A549 (cell line): ENCODE results near the gene RET. TPM values are rescaled to one million over a fixed set of nuclear protein-coding genes. Genes with fewer than 3 reads are reported as not detected.
A peak's percentile ranks its signal among the peaks of the same experiment; 100 is the strongest.

Experiments
- ATAC-seq, 2 experiments: fragments of 200-7000 bp in 1 of 2; fragments of >200 bp in 1 of 2; cut with Nextera tagmentation in 1 of 2; cut with Tn5 transposase in 1 of 2; 3 replicates each; pipeline versions ENCODE4 v1.8.0 to v1.9.1; 2018 to 2020; ENCODE audit warnings: mild to moderate bottlenecking in 1 of 2, moderate library complexity in 1 of 2
- CTCF ChIA-PET: fragments of 300-600 bp; sonication (Branson Sonifier 250); formaldehyde crosslinking; extraction: SDS; loops from one replicate; lab custom pipeline; 2021; ENCODE audit warnings: antibody characterized with exemption, inconsistent platforms; lab: Yijun Ruan, JAX
- POLR2A ChIA-PET: fragments of 350-600 bp; formaldehyde crosslinking; extraction: SDS; loops from one replicate; lab custom pipeline; 2021; ENCODE audit warnings: antibody characterized with exemption, inconsistent platforms; lab: Yijun Ruan, JAX
- DNase-seq, 2 experiments: peaks; one replicate each; pipeline versions ENCODE4 v3.0.0 to v3.0.0-alpha.2; 2011 to 2016; ENCODE audit warnings: low read depth in 1 of 2, low spot score in 1 of 2
- FAIRE-seq: peaks from 2 replicates; lab custom pipeline; 2011; peaks lifted over from hg19 to GRCh38; lab: Jason Lieb, UNC
- H3K27ac ChIP-seq, 2 experiments: fragments of >200 bp; sonication (Bioruptor Twin); formaldehyde crosslinking; 3 replicates each; pipeline ENCODE4 v1.5.1; 2016 to 2017
- H3K4me1 ChIP-seq: fragments of >200 bp; sonication (Bioruptor Twin); formaldehyde crosslinking; 3 replicates; pipeline ENCODE4 v1.6.1; 2016
- H3K4me2 ChIP-seq: fragments of >200 bp; sonication (Bioruptor Twin); formaldehyde crosslinking; 3 replicates; pipeline ENCODE4 v1.6.1; 2016
- H3K4me3 ChIP-seq: fragments of >200 bp; sonication (Bioruptor Twin); formaldehyde crosslinking; 3 replicates; pipeline ENCODE4 v1.5.1; 2016
- H3K9me3 ChIP-seq: fragments of >200 bp; sonication (Bioruptor Twin); formaldehyde crosslinking; 3 replicates; pipeline ENCODE4 v1.6.1; 2016
- CBX2 ChIP-seq: fragments of 200-600 bp; sonication (generic); IDR thresholded peaks from 2 replicates; pipeline ENCODE4 v1.6.1; 2016; ENCODE audit warnings: low read depth, mild to moderate bottlenecking, borderline replicate concordance
- ESRRA ChIP-seq: fragments of 150-350 bp; IDR thresholded peaks from 2 replicates; pipeline ENCODE4 v1.6.1; 2014; ENCODE audit warnings: mild to moderate bottlenecking, low read length, borderline replicate concordance
- FOSB ChIP-seq: fragments of 250-450 bp; sonication (Bioruptor Pico); IDR thresholded peaks from 2 replicates; pipeline ENCODE4 v1.5.0; 2020; ENCODE audit warnings: mild to moderate bottlenecking, moderate library complexity
- HOXB13 ChIP-seq: fragments of 250-450 bp; sonication (Bioruptor Pico); IDR thresholded peaks from 2 replicates; pipeline ENCODE4 v1.5.0; 2020; ENCODE audit warnings: low read depth, mild to moderate bottlenecking, moderate library complexity
- HOXB5 ChIP-seq: fragments of 250-450 bp; sonication (Bioruptor Pico); IDR thresholded peaks from 2 replicates; pipeline ENCODE4 v1.5.0; 2020; ENCODE audit warnings: mild to moderate bottlenecking, moderate library complexity
- JUN ChIP-seq, 2 experiments: fragments of >200 bp; sonication (Bioruptor Twin); formaldehyde crosslinking; IDR thresholded peaks; 2 replicates in 1 of 2; 3 replicates in 1 of 2; pipeline ENCODE4 v1.6.1; 2016 to 2017
- MYC ChIP-seq: IDR thresholded peaks from 2 replicates; pipeline ENCODE4 v1.6.1; 2012; ENCODE audit warnings: mild to moderate bottlenecking, inconsistent platforms, low read length, improper control_type of control experiment, borderline replicate concordance
- PHF8 ChIP-seq: fragments of 200-600 bp; sonication (generic); IDR thresholded peaks from 2 replicates; pipeline ENCODE4 v1.6.1; 2016; ENCODE audit warnings: low read depth, mild to moderate bottlenecking, antibody characterized with exemption, moderate library complexity, borderline replicate concordance
- POLR2A ChIP-seq: IDR thresholded peaks from 2 replicates; pipeline ENCODE4 v1.6.1; 2012; ENCODE audit warnings: mild to moderate bottlenecking, low read length
- RAD21 ChIP-seq, 2 experiments: fragments of >200 bp in 1 of 2; sonication (Bioruptor Twin) in 1 of 2; formaldehyde crosslinking in 1 of 2; IDR thresholded peaks in 1 of 2; conservative IDR thresholded peaks in 1 of 2; 2 replicates in 1 of 2; 3 replicates in 1 of 2; pipeline ENCODE4 v1.6.1; 2012 to 2018; ENCODE audit warnings: inconsistent platforms in 1 of 2
- SREBF2 ChIP-seq: fragments of 450-650 bp; IDR thresholded peaks from 2 replicates; pipeline ENCODE4 v1.6.1; 2014; ENCODE audit warnings: mild to moderate bottlenecking, moderate library complexity
- TP53 ChIP-seq: fragments of 250-450 bp; sonication (Bioruptor Pico); IDR thresholded peaks from 2 replicates; pipeline ENCODE4 v1.5.0; 2021; ENCODE audit warnings: mild to moderate bottlenecking, moderate library complexity
- WGBS: methylation state at CpG from one replicate; pipeline ENCODE4 v1.1.6; 2017; ENCODE audit errors: missing lambda C conversion rate; 5-methylcytosine and 5-hydroxymethylcytosine counted together
- polyA plus RNA-seq, 4 experiments: library from polyadenylated mRNA; depleted of rRNA in 3 of 4; stranded (reverse); fragments of >200 nt; fragmentation: RNase III in 1 of 4; extraction: RNeasy Plus Mini Kit Qiagen cat#74134 plus additional on column Dnase treatment in 1 of 4; gene quantifications; 2 replicates in 3 of 4; 3 replicates in 1 of 4; pipeline ENCODE4 v1.2.3, GENCODE V29; 2011 to 2017
- TF ChIP-seq, protein P1 (sequence below): fragments of >200 bp; sonication (Bioruptor Twin); formaldehyde crosslinking; IDR thresholded peaks from 3 replicates; pipeline ENCODE4 v1.5.1; 2016
- TF ChIP-seq, protein P2 (sequence below): fragments of 250-450 bp; sonication (Bioruptor Pico); IDR thresholded peaks from 2 replicates; pipeline ENCODE4 v1.5.0; 2020; ENCODE audit warnings: low read depth, mild to moderate bottlenecking, moderate library complexity
- TF ChIP-seq, protein P3 (sequence below): fragments of >200 bp; sonication (Bioruptor Twin); formaldehyde crosslinking; IDR thresholded peaks from 3 replicates; pipeline ENCODE4 v1.6.1; 2016
- TF ChIP-seq, protein P4 (sequence below): IDR thresholded peaks from 2 replicates; pipeline ENCODE4 v1.6.1; 2012; ENCODE audit warnings: low read depth, borderline replicate concordance
- TF ChIP-seq, protein P5 (sequence below): fragments of 200-600 bp; sonication (generic); IDR thresholded peaks from 2 replicates; pipeline ENCODE4 v1.6.1; 2016; ENCODE audit warnings: antibody characterized with exemption, mild to moderate bottlenecking, moderate library complexity
- TF ChIP-seq, protein P6 (sequence below): fragments of 250-450 bp; sonication (Bioruptor Pico); IDR thresholded peaks from 2 replicates; pipeline ENCODE4 v1.5.0; 2021; ENCODE audit warnings: mild to moderate bottlenecking, moderate library complexity, borderline replicate concordance
- TF ChIP-seq, protein P7 (sequence below): fragments of 150-350 bp; IDR thresholded peaks from 2 replicates; pipeline ENCODE4 v1.6.1; 2014; ENCODE audit warnings: low read depth, mild to moderate bottlenecking, low read length
- TF ChIP-seq, protein P8 (sequence below): IDR thresholded peaks from 2 replicates; pipeline ENCODE4 v1.6.1; 2012

Gene RET
- polyA plus RNA-seq, 2 of the 4 experiments (the other 2 are of a cell fraction) = 0.08 to 0.41 TPM

DNA sequence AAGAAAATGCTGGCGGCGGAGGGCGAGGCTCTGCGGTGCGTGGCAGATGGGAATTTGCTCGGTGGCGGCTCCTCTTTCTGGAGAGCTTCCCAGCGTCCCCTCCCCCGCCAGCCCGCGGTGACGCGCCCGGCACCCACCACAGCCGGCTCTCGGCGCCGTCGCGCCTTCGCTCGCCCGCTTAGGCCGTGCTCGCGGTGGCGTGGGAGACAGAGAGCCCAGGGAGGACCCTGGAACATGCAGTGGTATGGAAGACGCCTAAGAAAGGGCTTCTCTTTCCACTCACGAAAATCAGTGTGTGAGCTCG lies 60.8 kb downstream of the RET start:
- POLR2A ChIA-PET = interaction anchor here (0.6 to 1.3 kb wide), 3 partner anchors 8 to 355 kb away, joined by 3 to 7 read pairs (median 4); partner anchors contain the start of gene BMS1
- H3K4me3 ChIP-seq = peak overlapping the region; percentile 70
- FAIRE-seq = no peak
- H3K27ac ChIP-seq = peak overlapping the region; percentile 85 to 95
- CTCF ChIA-PET = interaction anchor here (1.0 kb wide), 1 partner anchor 43 kb away, joined by 3 read pairs; no protein-coding TSS in a partner anchor
- no peaks in the 10 kb centered on the region for H3K9me3 ChIP-seq
- ATAC-seq = peak; percentile 45 to 69
- TF ChIP-seq HOXB13 (no peak), SREBF2 (no peak)
- TF ChIP-seq, protein P1, sequence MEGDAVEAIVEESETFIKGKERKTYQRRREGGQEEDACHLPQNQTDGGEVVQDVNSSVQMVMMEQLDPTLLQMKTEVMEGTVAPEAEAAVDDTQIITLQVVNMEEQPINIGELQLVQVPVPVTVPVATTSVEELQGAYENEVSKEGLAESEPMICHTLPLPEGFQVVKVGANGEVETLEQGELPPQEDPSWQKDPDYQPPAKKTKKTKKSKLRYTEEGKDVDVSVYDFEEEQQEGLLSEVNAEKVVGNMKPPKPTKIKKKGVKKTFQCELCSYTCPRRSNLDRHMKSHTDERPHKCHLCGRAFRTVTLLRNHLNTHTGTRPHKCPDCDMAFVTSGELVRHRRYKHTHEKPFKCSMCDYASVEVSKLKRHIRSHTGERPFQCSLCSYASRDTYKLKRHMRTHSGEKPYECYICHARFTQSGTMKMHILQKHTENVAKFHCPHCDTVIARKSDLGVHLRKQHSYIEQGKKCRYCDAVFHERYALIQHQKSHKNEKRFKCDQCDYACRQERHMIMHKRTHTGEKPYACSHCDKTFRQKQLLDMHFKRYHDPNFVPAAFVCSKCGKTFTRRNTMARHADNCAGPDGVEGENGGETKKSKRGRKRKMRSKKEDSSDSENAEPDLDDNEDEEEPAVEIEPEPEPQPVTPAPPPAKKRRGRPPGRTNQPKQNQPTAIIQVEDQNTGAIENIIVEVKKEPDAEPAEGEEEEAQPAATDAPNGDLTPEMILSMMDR = 0 out of 3 replicates have a peak, but pooled peaks have one; percentile 10
- TF ChIP-seq, protein P2, sequence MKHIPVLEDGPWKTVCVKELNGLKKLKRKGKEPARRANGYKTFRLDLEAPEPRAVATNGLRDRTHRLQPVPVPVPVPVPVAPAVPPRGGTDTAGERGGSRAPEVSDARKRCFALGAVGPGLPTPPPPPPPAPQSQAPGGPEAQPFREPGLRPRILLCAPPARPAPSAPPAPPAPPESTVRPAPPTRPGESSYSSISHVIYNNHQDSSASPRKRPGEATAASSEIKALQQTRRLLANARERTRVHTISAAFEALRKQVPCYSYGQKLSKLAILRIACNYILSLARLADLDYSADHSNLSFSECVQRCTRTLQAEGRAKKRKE (CRISPR knock-in tag) = no peak
- peak; percentile 31 to 32 for DNase-seq
- peaks cover 28% of the 10 kb centered on the region for H3K4me1 ChIP-seq
- peak overlapping the region; percentile 87 for H3K4me2 ChIP-seq
- WGBS = 3% methylated on average over 30 of the region's 30 CpGs

DNA sequence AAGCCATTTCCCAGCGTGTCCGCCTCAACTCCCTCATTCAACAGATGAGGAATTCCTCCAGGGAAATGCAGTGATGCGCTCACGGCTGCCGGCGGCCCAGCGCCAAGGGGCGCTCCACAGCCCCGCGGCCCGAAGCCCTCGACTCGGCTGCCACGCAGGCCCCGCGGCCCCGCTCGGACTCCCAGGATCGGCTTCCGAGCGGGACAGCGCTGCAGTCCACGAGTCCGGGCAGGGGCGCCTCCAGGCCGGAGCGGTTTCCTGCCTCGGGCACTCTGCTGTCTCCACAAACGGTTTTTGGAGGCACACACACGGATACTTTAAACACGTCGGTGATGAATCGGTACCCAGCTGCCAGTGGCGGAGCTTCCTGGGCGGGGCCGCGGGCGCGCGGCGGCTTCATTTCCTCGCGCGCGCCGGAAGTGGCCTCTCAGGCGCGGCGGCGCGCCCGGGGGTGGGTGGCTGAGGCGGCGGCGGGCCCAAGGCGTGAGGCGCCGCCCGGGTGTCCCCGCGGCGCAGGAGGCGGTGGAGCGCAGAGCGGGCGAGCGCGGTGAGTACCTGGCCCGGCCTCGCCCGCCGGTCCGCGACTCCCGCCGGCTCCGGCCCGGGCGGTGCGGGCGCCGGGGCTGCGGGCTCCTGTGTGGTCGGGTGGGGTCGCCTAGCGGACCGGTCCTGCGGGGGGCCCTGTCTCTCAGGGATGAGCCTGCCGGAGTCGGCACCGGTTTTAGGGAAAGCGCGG lies 61.3 kb downstream of the RET start, which contains the start of gene CSGALNACT2:
Gene CSGALNACT2, plus strand, starts transcription at position 425 of the 736 bp plus-strand sequence. CDS start 16,705 bp downstream, outside the sequence.
- H3K27ac ChIP-seq = peak within 1 kb of the TSS; percentile 85 to 95
- peaks cover 28% of the 10 kb centered on the region for H3K4me1 ChIP-seq
- peak within 1 kb of the TSS; percentile 87 for H3K4me2 ChIP-seq
- POLR2A ChIA-PET = interaction anchor here (0.6 to 1.3 kb wide), 3 partner anchors 9 to 356 kb away, joined by 3 to 7 read pairs (median 4); partner anchors contain the start of gene BMS1
- H3K9me3 ChIP-seq = no peaks in the 10 kb centered on the region
- 2% methylated on average over 14 of the region's 93 CpGs for WGBS
- FAIRE-seq (no peak), DNase-seq (peak; percentile 73 to 82), ATAC-seq (peak; percentile 85 to 88)
- H3K4me3 ChIP-seq = peak within 1 kb of the TSS; percentile 70
- CTCF ChIA-PET = interaction anchor here (0.6 to 2.2 kb wide), 5 partner anchors 9 to 92 kb away, joined by 3 to 6 read pairs (median 3); no protein-coding TSS in a partner anchor
- TF ChIP-seq, protein P3, sequence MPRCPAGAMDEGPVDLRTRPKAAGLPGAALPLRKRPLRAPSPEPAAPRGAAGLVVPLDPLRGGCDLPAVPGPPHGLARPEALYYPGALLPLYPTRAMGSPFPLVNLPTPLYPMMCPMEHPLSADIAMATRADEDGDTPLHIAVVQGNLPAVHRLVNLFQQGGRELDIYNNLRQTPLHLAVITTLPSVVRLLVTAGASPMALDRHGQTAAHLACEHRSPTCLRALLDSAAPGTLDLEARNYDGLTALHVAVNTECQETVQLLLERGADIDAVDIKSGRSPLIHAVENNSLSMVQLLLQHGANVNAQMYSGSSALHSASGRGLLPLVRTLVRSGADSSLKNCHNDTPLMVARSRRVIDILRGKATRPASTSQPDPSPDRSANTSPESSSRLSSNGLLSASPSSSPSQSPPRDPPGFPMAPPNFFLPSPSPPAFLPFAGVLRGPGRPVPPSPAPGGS = peak; percentile 50; the same call in 1 of the 3 replicates
- TF ChIP-seq, protein P4, sequence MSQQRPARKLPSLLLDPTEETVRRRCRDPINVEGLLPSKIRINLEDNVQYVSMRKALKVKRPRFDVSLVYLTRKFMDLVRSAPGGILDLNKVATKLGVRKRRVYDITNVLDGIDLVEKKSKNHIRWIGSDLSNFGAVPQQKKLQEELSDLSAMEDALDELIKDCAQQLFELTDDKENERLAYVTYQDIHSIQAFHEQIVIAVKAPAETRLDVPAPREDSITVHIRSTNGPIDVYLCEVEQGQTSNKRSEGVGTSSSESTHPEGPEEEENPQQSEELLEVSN = peak; percentile 39; the same call in 1 of the 2 replicates
- TF ChIP-seq ESRRA (no peak), HOXB13 (no peak), RAD21 (conservative IDR thresholded peaks at IDR 0.05 in 1 of 2, IDR thresholded peaks at IDR 0.05 in 1 of 2) (no peak), POLR2A (peak; percentile 74), CBX2 (no peak), TP53 (no peak), MYC (0 out of 2 replicates have a peak, but pooled peaks have one; percentile 21), JUN (IDR thresholded peaks at IDR 0.05) (peak in 1 of 2 experiments; percentile 73; a peak in 4 of 5 replicates), HOXB5 (CRISPR knock-in tag) (peak; percentile 30; the same call in 1 of the 2 replicates), FOSB (CRISPR knock-in tag) (no peak), PHF8 (peak; percentile 57)
- TF ChIP-seq, protein P5, sequence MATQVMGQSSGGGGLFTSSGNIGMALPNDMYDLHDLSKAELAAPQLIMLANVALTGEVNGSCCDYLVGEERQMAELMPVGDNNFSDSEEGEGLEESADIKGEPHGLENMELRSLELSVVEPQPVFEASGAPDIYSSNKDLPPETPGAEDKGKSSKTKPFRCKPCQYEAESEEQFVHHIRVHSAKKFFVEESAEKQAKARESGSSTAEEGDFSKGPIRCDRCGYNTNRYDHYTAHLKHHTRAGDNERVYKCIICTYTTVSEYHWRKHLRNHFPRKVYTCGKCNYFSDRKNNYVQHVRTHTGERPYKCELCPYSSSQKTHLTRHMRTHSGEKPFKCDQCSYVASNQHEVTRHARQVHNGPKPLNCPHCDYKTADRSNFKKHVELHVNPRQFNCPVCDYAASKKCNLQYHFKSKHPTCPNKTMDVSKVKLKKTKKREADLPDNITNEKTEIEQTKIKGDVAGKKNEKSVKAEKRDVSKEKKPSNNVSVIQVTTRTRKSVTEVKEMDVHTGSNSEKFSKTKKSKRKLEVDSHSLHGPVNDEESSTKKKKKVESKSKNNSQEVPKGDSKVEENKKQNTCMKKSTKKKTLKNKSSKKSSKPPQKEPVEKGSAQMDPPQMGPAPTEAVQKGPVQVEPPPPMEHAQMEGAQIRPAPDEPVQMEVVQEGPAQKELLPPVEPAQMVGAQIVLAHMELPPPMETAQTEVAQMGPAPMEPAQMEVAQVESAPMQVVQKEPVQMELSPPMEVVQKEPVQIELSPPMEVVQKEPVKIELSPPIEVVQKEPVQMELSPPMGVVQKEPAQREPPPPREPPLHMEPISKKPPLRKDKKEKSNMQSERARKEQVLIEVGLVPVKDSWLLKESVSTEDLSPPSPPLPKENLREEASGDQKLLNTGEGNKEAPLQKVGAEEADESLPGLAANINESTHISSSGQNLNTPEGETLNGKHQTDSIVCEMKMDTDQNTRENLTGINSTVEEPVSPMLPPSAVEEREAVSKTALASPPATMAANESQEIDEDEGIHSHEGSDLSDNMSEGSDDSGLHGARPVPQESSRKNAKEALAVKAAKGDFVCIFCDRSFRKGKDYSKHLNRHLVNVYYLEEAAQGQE = no peak
- TF ChIP-seq, protein P6, sequence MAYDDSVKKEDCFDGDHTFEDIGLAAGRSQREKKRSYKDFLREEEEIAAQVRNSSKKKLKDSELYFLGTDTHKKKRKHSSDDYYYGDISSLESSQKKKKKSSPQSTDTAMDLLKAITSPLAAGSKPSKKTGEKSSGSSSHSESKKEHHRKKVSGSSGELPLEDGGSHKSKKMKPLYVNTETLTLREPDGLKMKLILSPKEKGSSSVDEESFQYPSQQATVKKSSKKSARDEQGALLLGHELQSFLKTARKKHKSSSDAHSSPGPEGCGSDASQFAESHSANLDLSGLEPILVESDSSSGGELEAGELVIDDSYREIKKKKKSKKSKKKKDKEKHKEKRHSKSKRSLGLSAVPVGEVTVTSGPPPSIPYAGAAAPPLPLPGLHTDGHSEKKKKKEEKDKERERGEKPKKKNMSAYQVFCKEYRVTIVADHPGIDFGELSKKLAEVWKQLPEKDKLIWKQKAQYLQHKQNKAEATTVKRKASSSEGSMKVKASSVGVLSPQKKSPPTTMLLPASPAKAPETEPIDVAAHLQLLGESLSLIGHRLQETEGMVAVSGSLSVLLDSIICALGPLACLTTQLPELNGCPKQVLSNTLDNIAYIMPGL = peak; percentile 15; the same call in 1 of the 2 replicates
- TF ChIP-seq, protein P7, sequence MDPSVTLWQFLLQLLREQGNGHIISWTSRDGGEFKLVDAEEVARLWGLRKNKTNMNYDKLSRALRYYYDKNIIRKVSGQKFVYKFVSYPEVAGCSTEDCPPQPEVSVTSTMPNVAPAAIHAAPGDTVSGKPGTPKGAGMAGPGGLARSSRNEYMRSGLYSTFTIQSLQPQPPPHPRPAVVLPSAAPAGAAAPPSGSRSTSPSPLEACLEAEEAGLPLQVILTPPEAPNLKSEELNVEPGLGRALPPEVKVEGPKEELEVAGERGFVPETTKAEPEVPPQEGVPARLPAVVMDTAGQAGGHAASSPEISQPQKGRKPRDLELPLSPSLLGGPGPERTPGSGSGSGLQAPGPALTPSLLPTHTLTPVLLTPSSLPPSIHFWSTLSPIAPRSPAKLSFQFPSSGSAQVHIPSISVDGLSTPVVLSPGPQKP = 0 out of 2 replicates have a peak, but pooled peaks have one; percentile 30
- TF ChIP-seq, protein P8, sequence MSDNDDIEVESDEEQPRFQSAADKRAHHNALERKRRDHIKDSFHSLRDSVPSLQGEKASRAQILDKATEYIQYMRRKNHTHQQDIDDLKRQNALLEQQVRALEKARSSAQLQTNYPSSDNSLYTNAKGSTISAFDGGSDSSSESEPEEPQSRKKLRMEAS = peak; percentile 68
